ENCODE results near the gene RING1. TPM values are rescaled to one million over a fixed set of nuclear protein-coding genes. Genes with fewer than 3 reads are reported as not detected.

The RING1 gene
- total RNA-seq, 1 donor from 2014 or later: 11.3 TPM

DNA sequence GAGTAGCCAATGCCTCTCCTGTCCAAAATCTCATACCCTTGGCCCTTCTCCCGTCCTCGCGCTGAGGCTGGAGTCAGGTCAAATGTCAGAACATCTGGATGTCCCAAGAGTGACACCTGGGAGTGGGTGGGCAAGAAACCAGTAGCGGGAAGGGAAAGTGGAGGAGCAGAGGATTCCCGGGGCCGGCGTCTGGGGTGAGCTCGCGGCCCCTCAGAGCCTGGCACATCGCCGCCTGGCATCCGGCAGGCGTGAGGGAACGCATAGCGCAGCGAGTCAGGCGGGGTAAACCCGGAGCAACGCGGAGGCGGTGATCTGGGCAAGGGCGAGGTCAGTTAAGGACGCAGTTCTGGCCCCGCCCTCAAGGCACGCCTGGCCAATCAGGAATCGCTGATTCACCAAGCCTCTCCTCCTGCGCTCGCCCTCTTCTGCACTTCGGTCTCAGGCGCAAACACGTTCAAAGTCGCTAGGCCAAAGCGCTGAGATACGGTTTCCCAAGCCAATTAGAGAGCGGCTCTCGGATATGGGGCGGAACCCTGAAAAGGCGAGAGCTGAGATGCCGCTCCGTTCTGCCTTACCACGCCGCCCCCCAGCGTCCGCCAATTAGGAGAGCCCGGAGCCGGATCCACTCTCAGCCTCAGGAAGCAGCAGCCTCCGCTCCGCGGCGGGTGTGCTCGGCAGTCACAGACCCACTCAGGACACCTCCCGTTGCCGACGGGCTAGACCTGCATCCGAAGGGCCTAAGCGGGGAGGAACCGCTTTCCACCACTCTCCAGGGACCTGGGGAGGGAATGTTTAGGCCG, 40.8 kb downstream of the RING1 start:
- TF ChIP-seq, protein P1, sequence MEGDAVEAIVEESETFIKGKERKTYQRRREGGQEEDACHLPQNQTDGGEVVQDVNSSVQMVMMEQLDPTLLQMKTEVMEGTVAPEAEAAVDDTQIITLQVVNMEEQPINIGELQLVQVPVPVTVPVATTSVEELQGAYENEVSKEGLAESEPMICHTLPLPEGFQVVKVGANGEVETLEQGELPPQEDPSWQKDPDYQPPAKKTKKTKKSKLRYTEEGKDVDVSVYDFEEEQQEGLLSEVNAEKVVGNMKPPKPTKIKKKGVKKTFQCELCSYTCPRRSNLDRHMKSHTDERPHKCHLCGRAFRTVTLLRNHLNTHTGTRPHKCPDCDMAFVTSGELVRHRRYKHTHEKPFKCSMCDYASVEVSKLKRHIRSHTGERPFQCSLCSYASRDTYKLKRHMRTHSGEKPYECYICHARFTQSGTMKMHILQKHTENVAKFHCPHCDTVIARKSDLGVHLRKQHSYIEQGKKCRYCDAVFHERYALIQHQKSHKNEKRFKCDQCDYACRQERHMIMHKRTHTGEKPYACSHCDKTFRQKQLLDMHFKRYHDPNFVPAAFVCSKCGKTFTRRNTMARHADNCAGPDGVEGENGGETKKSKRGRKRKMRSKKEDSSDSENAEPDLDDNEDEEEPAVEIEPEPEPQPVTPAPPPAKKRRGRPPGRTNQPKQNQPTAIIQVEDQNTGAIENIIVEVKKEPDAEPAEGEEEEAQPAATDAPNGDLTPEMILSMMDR (conservative IDR thresholded peaks at IDR 0.05; ENCODE audit: low read depth, low read length): no peak
- DNase-seq (ENCODE audit: low read depth): peak; percentile 92
- peak overlapping the region; percentile 79 for H3K4me3 ChIP-seq (ENCODE audit: low read depth, low read length)

DNA sequence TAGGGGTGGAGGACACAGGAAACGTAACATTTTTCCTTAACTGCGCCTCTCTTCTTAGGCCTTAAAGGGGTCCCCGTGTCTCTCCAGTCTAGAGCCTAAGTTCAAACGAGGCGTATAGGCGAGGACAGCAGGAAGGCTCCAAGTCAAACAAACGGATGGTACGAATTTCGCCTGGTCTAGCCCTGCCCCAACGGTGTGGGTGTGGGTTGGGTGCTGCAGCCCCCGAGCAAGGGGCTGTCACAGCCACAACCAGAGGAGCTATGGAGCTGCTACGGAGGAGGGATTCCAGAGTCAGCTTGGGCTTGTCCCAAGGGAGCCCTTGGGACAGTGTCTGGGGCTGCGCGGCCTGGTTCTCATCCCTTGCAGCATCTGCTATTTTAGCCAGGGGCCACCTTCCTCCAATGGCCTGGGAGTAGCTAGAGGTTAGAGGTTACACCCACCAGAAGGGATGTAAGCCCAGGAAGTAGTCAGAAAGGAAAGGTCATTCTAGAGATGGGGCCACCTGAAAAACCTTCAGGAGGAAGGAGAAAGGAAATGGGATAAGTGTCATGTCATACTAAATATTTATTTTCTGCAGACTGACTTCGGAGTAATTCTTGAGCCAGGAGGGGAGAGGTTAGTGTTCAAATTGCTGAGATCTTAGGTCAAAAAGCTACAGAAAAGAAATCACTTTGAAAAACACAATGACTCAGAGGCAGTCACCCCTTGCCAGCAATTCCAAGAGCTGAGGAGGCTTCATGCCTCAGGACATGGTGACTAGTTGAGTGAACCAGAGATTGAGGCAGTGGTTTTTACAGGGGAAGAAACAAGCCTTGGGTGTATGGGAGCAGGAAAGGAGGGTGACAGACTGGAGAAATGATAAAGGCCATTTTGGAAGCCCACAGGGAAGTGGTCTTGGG, 41.7 kb downstream of the RING1 start:
- TF ChIP-seq, protein P1 (conservative IDR thresholded peaks at IDR 0.05; ENCODE audit: low read depth, low read length): no peak
- peak overlapping the region; percentile 79 for H3K4me3 ChIP-seq (ENCODE audit: low read depth, low read length)
- DNase-seq (ENCODE audit: low read depth): peak; percentile 81

DNA sequence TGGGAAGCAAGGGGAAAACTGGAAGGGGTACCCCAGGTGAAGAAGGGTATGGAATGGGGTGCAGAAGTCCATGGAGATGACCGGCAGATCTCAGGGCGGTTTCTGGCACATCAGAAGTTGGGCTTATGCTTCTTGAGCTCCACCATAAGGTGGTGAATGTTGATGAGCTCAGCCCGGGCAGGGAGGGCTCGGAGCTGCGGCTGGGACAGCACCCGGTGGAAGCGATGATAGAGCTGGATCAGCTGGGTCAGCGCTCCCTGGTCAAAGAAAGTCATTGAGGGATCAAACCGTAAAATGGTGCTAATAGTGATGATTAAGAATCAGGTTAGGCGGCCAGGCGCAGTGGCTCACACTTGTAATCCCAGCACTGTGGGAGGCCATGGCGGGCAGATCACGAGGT, 42.4 kb downstream of the RING1 start:
- DNase-seq (ENCODE audit: low read depth): no peak
- TF ChIP-seq, protein P1 (conservative IDR thresholded peaks at IDR 0.05; ENCODE audit: low read depth, low read length): no peak
- peak overlapping the region; percentile 25 for H3K4me3 ChIP-seq (ENCODE audit: low read depth, low read length)

DNA sequence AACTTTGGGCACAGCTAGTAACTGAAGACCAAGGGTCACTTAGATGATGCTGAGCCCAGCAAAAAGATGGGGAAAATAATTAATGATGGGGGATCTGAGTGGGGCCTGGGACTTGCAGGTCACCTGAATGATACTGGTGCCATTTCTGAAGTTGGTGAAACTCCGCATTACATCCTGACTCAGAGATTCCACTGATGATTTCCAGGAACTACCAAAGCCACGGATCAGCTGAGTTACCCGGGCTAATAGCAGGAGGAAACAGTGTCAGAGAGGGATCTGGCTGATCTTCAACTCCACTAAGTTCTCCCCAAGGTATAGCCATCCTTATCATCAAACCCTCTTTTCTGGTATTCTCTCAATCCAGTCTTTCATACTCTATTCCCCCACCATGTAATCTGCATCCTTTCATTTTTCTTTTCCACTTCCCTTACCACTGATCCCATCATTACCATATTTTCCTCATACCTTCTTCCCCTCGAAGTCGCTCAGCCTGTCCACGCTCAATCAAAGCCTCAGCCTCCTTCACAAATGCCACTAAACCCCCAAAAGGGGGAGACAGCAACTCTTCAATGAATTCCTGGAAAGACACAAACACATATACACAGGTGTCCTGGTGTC, 43.2 kb downstream of the RING1 start:
- TF ChIP-seq, protein P1 (conservative IDR thresholded peaks at IDR 0.05; ENCODE audit: low read depth, low read length): no peak
- no peak for DNase-seq (ENCODE audit: low read depth)

DNA sequence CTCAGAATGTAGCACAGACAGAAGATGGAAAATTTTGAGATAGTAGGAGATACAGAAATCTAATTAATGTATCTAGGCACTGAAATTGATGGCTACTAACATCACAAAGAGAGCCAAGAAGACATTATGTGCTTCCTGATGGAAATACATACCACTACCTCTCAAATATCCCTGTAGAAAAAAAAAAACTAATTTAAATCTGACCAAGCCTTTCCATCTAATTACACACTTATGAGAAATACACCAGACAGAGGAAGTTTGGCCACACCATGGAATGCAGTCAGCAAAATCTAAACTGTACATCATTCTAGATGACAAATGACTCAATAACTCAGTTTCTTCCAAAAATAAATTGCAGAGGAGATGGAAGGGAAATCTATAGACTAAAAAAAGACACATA, 44.5 kb downstream of the RING1 start:
- no peak overlapping the region for H3K4me3 ChIP-seq (ENCODE audit: low read depth, low read length)
- TF ChIP-seq, protein P1 (conservative IDR thresholded peaks at IDR 0.05; ENCODE audit: low read depth, low read length): no peak
- no peak for DNase-seq (ENCODE audit: low read depth)

More for the DNA sequence above, 43.2 kb downstream of the RING1 start:
- H3K4me3 ChIP-seq (ENCODE audit: low read depth, low read length): no peak overlapping the region

DNA sequence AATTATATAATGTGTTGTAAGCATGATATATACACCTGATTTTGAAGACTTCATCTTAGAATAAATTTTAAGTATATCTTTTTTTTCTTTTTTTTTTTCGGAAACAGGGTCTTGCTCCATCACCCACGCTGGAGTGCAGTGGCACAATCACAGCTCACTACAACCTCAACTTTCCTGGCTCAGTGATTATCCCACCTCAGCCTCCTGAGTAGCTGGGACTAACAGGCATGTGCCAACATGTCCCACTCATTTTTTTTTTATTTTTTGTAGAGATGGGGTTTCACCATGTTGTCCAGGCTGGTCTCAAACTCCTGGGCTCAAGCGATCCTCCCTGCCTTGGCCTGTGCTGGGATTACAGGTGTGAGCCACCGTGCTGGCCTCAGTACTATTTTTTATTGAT, 46.3 kb downstream of the RING1 start:
- no peak overlapping the region for H3K4me3 ChIP-seq (ENCODE audit: low read depth, low read length)
- DNase-seq (ENCODE audit: low read depth): no peak
- TF ChIP-seq, protein P1 (conservative IDR thresholded peaks at IDR 0.05; ENCODE audit: low read depth, low read length): no peak

Data from epithelial cell of proximal tubule (primary cell).